Activated T-helper 17 cell treated with anti-CD3 and anti-CD28 coated beads, Interleukin-2, amount 50 U/mL, for 72 hours (primary cell): Measurements from ENCODE around the gene SLC22A24. TPM values are rescaled to one million over a fixed set of nuclear protein-coding genes. Genes with fewer than 3 reads are reported as not detected.

Experiments
- total RNA-seq, 2 donors: library from RNA; stranded (reverse); gene quantifications; one replicate each; pipeline ENCODE4 v1.2.3, GENCODE V29; 2022

The SLC22A24 gene
- total RNA-seq, 2 donors from 2014 or later: not detected

Other genes with a start within 250 kb of the SLC22A24 start
- not detected for gene CHRM1, start 222.9 kb downstream of the SLC22A24 start, total RNA-seq
- not detected for gene SLC22A6, start 159.3 kb downstream of the SLC22A24 start, total RNA-seq
- gene SLC22A8, start 128.4 kb downstream of the SLC22A24 start, total RNA-seq: not detected
- not detected for gene SLC22A25, start 99.4 kb upstream of the SLC22A24 start, total RNA-seq
- gene SLC22A9, start 225.6 kb upstream of the SLC22A24 start, total RNA-seq: not detected